ENCODE measurements around the gene FIBP. TPM values are rescaled to one million over a fixed set of nuclear protein-coding genes. Genes with fewer than 3 reads are reported as not detected.
A peak's percentile ranks its signal among the peaks of the same experiment; 100 is the strongest.

The FIBP gene
- total RNA-seq, 1 experiment from 2014 or later = 93.1 TPM

GRCh38 chr11:65857500-65857852, 30.8 kb downstream of the FIBP start (continued):
- TF ChIP-seq, protein P1, sequence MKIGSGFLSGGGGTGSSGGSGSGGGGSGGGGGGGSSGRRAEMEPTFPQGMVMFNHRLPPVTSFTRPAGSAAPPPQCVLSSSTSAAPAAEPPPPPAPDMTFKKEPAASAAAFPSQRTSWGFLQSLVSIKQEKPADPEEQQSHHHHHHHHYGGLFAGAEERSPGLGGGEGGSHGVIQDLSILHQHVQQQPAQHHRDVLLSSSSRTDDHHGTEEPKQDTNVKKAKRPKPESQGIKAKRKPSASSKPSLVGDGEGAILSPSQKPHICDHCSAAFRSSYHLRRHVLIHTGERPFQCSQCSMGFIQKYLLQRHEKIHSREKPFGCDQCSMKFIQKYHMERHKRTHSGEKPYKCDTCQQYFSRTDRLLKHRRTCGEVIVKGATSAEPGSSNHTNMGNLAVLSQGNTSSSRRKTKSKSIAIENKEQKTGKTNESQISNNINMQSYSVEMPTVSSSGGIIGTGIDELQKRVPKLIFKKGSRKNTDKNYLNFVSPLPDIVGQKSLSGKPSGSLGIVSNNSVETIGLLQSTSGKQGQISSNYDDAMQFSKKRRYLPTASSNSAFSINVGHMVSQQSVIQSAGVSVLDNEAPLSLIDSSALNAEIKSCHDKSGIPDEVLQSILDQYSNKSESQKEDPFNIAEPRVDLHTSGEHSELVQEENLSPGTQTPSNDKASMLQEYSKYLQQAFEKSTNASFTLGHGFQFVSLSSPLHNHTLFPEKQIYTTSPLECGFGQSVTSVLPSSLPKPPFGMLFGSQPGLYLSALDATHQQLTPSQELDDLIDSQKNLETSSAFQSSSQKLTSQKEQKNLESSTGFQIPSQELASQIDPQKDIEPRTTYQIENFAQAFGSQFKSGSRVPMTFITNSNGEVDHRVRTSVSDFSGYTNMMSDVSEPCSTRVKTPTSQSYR (CRISPR knock-in tag; IDR thresholded peaks at IDR 0.05) = 0 out of 2 replicates have a peak, but pooled peaks have one; percentile 38
- TF ChIP-seq TEAD4 (CRISPR knock-in tag; IDR thresholded peaks at IDR 0.05) = 0 out of 2 replicates have a peak, but pooled peaks have one; percentile 32

DNA sequence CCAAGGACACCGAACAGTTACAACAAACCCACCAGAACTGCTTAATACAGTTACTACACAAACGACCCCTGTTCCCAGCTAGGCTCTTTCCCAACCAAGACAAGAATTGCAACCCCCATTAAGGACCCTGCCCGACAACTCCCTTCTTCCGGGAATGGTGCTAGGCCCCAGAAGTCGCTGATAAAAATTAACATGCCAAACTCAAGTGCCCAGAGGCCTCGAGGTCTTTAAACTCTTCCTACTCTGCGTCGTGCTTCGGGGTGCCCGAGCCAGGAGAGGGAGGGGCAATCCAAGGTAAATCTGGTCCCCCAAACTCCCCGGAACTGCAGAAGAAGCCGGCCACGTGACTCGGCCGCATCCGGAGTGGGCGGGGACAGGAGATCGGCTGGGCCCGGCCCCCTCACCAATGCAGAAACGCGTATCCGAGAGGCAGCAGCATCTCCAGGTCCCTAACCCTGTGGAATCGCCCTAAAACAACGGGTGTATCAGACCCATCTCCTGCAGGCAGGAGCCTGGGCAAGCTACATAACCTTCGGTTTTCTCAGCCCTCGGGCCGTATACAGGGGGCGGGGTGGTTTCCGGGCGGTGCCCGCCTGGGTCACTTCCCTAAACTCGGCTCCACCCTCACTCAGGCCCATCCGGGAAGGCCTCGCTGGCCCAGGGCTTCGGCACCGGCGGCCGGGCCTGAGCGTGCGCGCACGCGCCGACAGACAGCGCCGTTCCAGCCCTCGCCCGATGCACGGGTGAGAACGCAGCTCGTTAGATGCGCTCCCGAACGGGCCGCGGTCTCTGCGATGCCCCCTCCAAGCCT, 31.4 kb downstream of the FIBP start:
- ChIA-PET POLR2A (interaction anchor here (0.9 kb wide), 1 partner anchor 15 kb away, joined by 3 read pairs; no protein-coding TSS in a partner anchor), CTCF (interaction anchor here (3.6 to 16.6 kb wide), 2 partner anchors 32 to 76 kb away, joined by 40 to 539 read pairs; partner anchors contain the start of genes AP5B1, CCDC85B and FIBP)
- H3K36me3 Mint-ChIP-seq = peaks cover 44% of the 10 kb centered on the region
- TF ChIP-seq KAT7 (CRISPR knock-in tag; IDR thresholded peaks at IDR 0.05; ENCODE audit: borderline replicate concordance) (peak; percentile 61; the same call in 1 of the 2 replicates), ZNF671 (CRISPR knock-in tag; IDR thresholded peaks at IDR 0.05) (no peak), ELF4 (CRISPR knock-in tag; IDR thresholded peaks at IDR 0.05; ENCODE audit: low read depth) (no peak), ATF2 (CRISPR knock-in tag; IDR thresholded peaks at IDR 0.05; ENCODE audit: borderline replicate concordance, low read depth) (no peak), ZNF317 (CRISPR knock-in tag; IDR thresholded peaks at IDR 0.05; ENCODE audit: borderline replicate concordance, low read depth) (no peak), ATF1 (CRISPR knock-in tag; IDR thresholded peaks at IDR 0.05) (0 out of 2 replicates have a peak, but pooled peaks have one; percentile 46), CBFB (CRISPR knock-in tag; IDR thresholded peaks at IDR 0.05; ENCODE audit: low read depth) (no peak), EMX1 (CRISPR knock-in tag; IDR thresholded peaks at IDR 0.05) (0 out of 2 replicates have a peak, but pooled peaks have one; percentile 32), USF1 (CRISPR knock-in tag; IDR thresholded peaks at IDR 0.05) (peak; percentile 96), MLX (CRISPR knock-in tag; IDR thresholded peaks at IDR 0.05) (no peak), GRHL2 (CRISPR knock-in tag; IDR thresholded peaks at IDR 0.05; ENCODE audit: insufficient replicate concordance, severe bottlenecking) (no peak), PRRX2 (CRISPR knock-in tag; IDR thresholded peaks at IDR 0.05) (no peak), RELA (CRISPR knock-in tag; IDR thresholded peaks at IDR 0.05; ENCODE audit: borderline replicate concordance) (no peak), FOXP4 (CRISPR knock-in tag; IDR thresholded peaks at IDR 0.05) (peak; percentile 18; the same call in 1 of the 2 replicates)
- TF ChIP-seq, protein P2, sequence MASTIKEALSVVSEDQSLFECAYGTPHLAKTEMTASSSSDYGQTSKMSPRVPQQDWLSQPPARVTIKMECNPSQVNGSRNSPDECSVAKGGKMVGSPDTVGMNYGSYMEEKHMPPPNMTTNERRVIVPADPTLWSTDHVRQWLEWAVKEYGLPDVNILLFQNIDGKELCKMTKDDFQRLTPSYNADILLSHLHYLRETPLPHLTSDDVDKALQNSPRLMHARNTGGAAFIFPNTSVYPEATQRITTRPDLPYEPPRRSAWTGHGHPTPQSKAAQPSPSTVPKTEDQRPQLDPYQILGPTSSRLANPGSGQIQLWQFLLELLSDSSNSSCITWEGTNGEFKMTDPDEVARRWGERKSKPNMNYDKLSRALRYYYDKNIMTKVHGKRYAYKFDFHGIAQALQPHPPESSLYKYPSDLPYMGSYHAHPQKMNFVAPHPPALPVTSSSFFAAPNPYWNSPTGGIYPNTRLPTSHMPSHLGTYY (CRISPR knock-in tag; IDR thresholded peaks at IDR 0.05) = no peak
- TF ChIP-seq, protein P3, sequence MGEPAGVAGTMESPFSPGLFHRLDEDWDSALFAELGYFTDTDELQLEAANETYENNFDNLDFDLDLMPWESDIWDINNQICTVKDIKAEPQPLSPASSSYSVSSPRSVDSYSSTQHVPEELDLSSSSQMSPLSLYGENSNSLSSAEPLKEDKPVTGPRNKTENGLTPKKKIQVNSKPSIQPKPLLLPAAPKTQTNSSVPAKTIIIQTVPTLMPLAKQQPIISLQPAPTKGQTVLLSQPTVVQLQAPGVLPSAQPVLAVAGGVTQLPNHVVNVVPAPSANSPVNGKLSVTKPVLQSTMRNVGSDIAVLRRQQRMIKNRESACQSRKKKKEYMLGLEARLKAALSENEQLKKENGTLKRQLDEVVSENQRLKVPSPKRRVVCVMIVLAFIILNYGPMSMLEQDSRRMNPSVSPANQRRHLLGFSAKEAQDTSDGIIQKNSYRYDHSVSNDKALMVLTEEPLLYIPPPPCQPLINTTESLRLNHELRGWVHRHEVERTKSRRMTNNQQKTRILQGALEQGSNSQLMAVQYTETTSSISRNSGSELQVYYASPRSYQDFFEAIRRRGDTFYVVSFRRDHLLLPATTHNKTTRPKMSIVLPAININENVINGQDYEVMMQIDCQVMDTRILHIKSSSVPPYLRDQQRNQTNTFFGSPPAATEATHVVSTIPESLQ (CRISPR knock-in tag; IDR thresholded peaks at IDR 0.05) = no peak; the same call in 1 of the 2 replicates
- TF ChIP-seq, protein P4, sequence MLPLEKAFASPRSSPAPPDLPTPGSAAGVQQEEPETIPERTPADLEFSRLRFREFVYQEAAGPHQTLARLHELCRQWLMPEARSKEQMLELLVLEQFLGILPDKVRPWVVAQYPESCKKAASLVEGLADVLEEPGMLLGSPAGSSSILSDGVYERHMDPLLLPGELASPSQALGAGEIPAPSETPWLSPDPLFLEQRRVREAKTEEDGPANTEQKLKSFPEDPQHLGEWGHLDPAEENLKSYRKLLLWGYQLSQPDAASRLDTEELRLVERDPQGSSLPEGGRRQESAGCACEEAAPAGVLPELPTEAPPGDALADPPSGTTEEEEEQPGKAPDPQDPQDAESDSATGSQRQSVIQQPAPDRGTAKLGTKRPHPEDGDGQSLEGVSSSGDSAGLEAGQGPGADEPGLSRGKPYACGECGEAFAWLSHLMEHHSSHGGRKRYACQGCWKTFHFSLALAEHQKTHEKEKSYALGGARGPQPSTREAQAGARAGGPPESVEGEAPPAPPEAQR (CRISPR knock-in tag; IDR thresholded peaks at IDR 0.05) = no peak
- TF ChIP-seq, protein P5, sequence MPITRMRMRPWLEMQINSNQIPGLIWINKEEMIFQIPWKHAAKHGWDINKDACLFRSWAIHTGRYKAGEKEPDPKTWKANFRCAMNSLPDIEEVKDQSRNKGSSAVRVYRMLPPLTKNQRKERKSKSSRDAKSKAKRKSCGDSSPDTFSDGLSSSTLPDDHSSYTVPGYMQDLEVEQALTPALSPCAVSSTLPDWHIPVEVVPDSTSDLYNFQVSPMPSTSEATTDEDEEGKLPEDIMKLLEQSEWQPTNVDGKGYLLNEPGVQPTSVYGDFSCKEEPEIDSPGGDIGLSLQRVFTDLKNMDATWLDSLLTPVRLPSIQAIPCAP (CRISPR knock-in tag; IDR thresholded peaks at IDR 0.05) = 0 out of 2 replicates have a peak, but pooled peaks have one; percentile 60

More for the DNA sequence above, 31.4 kb downstream of the FIBP start:
- no peaks in the 10 kb centered on the region for H3K9me3 Mint-ChIP-seq
- H3K4me1 Mint-ChIP-seq = peaks cover 21% of the 10 kb centered on the region
- peak overlapping the region; percentile 91 for H3K4me3 Mint-ChIP-seq
- DNase-seq (ENCODE audit: low spot score) = peak; percentile 76
- no peaks in the 10 kb centered on the region for H3K27me3 Mint-ChIP-seq (ENCODE audit: low read depth)
- peak overlapping the region; percentile 88 for H3K27ac Mint-ChIP-seq
- ATAC-seq = no peak
